GM12872 (cell line): ENCODE data around the gene STRN.

Source experiments
- TF ChIP-seq, protein P1 (sequence below): IDR thresholded peaks from 3 replicates; pipeline ENCODE4 v1.5.1; 2011; ENCODE audit warnings: low read depth, mild to moderate bottlenecking, low read length, moderate library complexity; ENCODE audit not compliant: insufficient read depth

The STRN gene

GRCh38 chr2:36800381-36800780 is 166.0 kb downstream of the STRN start:
- TF ChIP-seq, protein P1, sequence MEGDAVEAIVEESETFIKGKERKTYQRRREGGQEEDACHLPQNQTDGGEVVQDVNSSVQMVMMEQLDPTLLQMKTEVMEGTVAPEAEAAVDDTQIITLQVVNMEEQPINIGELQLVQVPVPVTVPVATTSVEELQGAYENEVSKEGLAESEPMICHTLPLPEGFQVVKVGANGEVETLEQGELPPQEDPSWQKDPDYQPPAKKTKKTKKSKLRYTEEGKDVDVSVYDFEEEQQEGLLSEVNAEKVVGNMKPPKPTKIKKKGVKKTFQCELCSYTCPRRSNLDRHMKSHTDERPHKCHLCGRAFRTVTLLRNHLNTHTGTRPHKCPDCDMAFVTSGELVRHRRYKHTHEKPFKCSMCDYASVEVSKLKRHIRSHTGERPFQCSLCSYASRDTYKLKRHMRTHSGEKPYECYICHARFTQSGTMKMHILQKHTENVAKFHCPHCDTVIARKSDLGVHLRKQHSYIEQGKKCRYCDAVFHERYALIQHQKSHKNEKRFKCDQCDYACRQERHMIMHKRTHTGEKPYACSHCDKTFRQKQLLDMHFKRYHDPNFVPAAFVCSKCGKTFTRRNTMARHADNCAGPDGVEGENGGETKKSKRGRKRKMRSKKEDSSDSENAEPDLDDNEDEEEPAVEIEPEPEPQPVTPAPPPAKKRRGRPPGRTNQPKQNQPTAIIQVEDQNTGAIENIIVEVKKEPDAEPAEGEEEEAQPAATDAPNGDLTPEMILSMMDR, result no peak

- TF ChIP-seq, protein P1, result no peak
Observed at GRCh38 chr2:36798724-36799123, 167.6 kb downstream of the STRN start.

GRCh38 chr2:36797324-36798070 is 168.8 kb downstream of the STRN start:
- TF ChIP-seq, protein P1, result no peak
